ELF-1 (cell line): ENCODE data around the gene GNB1L.

Experiments used
- DNase-seq: peaks from one replicate; pipeline ENCODE4 v3.0.0-alpha.2; 2016; ENCODE audit warnings: low read depth, low spot score

Gene GNB1L

GRCh38 chr22:19761725-19762567, 92.7 kb downstream of the GNB1L start:
- peak; percentile 77 for DNase-seq

- no peak for DNase-seq
Observed at GRCh38 chr22:19760951-19761724, 93.5 kb downstream of the GNB1L start.

GRCh38 chr22:19760058-19760950, 94.4 kb downstream of the GNB1L start, which contains the start of gene TBX1:
Gene TBX1 (plus strand): TSS chr22:19760778. CDS start chr22:19760844, 66 bp downstream.
- DNase-seq, result no peak

- no peak for DNase-seq
Observed at GRCh38 chr22:19759427-19760057, 95.1 kb downstream of the GNB1L start.

GRCh38 chr22:19758896-19759426, 95.7 kb downstream of the GNB1L start:
- no peak for DNase-seq

- no peak for DNase-seq
Observed at GRCh38 chr22:19757985-19758895, 96.4 kb downstream of the GNB1L start.

GRCh38 chr22:19757140-19757984, 97.3 kb downstream of the GNB1L start:
- no peak for DNase-seq

- DNase-seq, result no peak
Observed at GRCh38 chr22:19756288-19757128, 98.2 kb downstream of the GNB1L start.

GRCh38 chr22:19755722-19756287, 98.9 kb downstream of the GNB1L start:
- no peak for DNase-seq

- no peak for DNase-seq
Observed at GRCh38 chr22:19755145-19755710, 99.4 kb downstream of the GNB1L start.

GRCh38 chr22:19754701-19755144, 100.0 kb downstream of the GNB1L start:
- DNase-seq, result no peak

- DNase-seq, result no peak
Observed at GRCh38 chr22:19753996-19754700, 100.5 kb downstream of the GNB1L start.

GRCh38 chr22:19753090-19753842, 101.4 kb downstream of the GNB1L start:
- peak; percentile 56 for DNase-seq

- no peak for DNase-seq
Observed at GRCh38 chr22:19751497-19752245, 103.0 kb downstream of the GNB1L start.
